Measurements from ENCODE around the gene LMX1B.

DNA sequence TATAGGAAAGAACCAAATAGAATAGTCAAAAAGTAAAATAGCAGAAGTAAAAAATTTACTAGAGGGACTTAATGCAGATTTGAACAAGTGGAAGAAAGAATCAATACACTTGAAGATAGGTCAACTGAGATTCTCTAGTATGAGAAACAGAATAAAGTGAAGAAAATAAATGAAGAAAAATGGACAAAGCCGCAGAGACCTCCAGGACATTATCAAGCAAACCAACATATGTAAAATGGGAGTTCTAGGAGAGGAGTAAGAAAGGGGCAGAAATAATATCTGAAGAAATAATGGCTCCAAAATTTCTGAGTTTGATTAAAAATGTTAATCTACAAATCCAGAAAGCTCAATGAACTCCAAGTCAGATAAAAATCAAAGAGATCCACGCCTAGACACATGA is 121.1 kb downstream of the LMX1B start:
- TF ChIP-seq SMC3 (IDR thresholded peaks at IDR 0.05; ENCODE audit: low read depth, low read length) (no peak), CEBPB (IDR thresholded peaks at IDR 0.05; ENCODE audit: low read depth, low read length) (no peak), POLR2A (IDR thresholded peaks at IDR 0.05; ENCODE audit: low read depth, low read length) (no peak), MXI1 (IDR thresholded peaks at IDR 0.05; ENCODE audit: borderline replicate concordance, low read depth, low read length) (no peak), NFE2L2 (IDR thresholded peaks at IDR 0.05; ENCODE audit: low read depth, low read length) (no peak), CHD1 (IDR thresholded peaks at IDR 0.05; ENCODE audit: low read depth, low read length) (no peak), RAD21 (IDR thresholded peaks at IDR 0.05; ENCODE audit: low read length) (no peak)
- TF ChIP-seq, protein P1, sequence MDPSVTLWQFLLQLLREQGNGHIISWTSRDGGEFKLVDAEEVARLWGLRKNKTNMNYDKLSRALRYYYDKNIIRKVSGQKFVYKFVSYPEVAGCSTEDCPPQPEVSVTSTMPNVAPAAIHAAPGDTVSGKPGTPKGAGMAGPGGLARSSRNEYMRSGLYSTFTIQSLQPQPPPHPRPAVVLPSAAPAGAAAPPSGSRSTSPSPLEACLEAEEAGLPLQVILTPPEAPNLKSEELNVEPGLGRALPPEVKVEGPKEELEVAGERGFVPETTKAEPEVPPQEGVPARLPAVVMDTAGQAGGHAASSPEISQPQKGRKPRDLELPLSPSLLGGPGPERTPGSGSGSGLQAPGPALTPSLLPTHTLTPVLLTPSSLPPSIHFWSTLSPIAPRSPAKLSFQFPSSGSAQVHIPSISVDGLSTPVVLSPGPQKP (IDR thresholded peaks at IDR 0.05; ENCODE audit: borderline replicate concordance, low read depth, low read length), result no peak
- TF ChIP-seq, protein P2, sequence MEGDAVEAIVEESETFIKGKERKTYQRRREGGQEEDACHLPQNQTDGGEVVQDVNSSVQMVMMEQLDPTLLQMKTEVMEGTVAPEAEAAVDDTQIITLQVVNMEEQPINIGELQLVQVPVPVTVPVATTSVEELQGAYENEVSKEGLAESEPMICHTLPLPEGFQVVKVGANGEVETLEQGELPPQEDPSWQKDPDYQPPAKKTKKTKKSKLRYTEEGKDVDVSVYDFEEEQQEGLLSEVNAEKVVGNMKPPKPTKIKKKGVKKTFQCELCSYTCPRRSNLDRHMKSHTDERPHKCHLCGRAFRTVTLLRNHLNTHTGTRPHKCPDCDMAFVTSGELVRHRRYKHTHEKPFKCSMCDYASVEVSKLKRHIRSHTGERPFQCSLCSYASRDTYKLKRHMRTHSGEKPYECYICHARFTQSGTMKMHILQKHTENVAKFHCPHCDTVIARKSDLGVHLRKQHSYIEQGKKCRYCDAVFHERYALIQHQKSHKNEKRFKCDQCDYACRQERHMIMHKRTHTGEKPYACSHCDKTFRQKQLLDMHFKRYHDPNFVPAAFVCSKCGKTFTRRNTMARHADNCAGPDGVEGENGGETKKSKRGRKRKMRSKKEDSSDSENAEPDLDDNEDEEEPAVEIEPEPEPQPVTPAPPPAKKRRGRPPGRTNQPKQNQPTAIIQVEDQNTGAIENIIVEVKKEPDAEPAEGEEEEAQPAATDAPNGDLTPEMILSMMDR (conservative IDR thresholded peaks at IDR 0.05; ENCODE audit: low read depth, low read length), result no peak

Measured in IMR-90 (cell line).